ENCODE data around the gene EPS8L3.

The EPS8L3 gene

DNA sequence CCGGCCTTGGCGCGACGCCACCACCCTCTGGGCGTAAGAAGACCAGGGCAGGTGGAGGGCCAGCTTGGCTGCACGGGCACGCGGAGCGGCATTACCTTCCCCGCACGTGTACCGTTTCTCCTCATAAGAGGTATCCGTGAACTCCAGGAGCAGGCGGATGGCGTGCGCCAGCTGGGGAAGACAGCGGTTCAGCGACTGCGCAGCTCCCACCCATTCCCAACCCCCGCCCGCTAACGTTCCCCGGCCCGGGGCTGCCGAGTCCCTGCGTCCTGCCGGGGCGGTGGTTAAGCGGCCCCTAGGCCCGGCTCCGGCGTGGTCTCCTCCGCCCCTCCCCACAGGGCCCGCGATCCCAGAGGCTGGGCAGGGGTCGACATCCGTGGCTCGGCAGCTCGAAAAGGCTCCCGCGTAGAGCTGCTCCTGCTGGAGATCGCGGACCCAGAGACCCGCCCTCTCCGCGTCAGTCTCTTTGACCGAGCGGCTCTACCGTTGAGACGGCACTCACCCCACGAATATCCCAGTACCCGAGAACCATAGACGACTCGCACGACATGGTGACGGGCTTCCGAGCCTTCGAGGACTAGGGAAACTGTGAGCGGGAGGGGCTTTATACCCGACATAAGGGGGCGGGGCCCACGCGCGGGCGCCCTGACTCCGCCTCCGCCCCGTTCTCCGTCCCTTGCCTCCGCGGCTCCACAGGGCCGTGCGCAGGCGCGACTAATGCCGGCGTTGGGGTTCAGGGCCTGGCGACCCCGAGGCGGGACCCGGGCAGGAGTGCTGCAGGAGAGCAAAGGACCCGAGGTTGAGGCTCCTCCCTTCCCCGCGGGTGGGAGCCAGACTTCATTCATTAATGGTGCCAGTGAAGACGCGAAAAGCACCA lies 23.7 kb downstream of the EPS8L3 start:
- DNase-seq (ENCODE audit: low read depth in 3 of 3), result peak; percentile 67 to 76 (median 73)

DNA sequence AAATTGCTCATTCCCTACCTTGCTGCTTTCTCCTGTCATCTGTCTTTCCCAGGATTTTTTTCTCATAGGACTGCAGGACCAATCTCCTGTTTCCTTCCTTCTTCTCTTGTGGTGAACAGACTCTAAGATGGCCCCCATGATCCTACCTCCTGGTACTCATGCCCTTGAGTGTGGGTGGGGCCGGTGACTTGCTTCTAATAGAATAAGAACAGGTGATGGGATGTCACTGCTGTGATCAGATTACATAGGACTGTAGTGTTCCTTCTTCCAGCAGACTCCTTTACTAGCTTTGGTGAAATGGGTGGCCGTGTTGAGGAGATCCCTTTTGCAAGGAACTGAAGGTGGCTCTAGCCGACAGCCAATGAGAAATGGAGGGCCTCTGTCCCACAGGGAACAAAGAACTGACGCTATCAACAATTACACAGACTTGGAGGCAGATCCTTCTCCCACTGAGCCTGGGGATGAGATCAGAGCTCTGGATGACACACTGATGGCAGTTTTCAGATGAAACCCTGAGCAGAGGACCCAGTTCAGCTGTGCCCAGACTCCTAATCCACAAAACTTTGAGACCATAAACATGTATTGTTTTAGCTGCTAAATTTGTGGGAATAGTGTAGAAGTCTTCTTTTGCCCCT lies 30.4 kb downstream of the EPS8L3 start:
- no peak for DNase-seq (ENCODE audit: low read depth in 3 of 3)

DNA sequence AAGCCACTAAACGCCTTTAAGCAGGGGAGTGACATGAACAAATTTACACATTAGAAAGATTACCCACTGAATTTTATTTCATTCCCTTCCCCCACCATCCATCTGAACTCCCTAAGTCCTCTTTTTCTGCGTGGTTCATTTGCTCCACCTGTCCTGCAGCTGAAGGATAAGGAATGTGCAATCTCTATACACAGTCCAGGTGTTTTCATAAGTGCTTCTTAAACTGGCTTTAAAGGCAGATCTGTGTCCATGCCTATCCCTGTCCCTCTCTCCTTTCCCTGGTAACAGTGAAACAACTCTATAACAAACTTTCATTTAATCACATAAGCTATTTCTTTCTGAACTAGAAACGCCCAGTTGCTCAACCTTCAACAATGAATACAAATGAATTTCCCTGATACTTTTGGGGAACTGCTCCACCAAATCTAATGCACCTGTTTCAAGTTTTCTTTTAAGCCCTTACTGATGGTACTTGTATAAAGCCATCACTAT lies 31.3 kb downstream of the EPS8L3 start:
- no peak for DNase-seq (ENCODE audit: low read depth in 3 of 3)

GRCh38 chr1:109730666-109731065 lies 33.1 kb downstream of the EPS8L3 start:
- DNase-seq (ENCODE audit: low read depth in 3 of 3), result no peak

GRCh38 chr1:109728870-109729269 lies 34.9 kb downstream of the EPS8L3 start:
- DNase-seq (ENCODE audit: low read depth in 3 of 3), result no peak

DNA sequence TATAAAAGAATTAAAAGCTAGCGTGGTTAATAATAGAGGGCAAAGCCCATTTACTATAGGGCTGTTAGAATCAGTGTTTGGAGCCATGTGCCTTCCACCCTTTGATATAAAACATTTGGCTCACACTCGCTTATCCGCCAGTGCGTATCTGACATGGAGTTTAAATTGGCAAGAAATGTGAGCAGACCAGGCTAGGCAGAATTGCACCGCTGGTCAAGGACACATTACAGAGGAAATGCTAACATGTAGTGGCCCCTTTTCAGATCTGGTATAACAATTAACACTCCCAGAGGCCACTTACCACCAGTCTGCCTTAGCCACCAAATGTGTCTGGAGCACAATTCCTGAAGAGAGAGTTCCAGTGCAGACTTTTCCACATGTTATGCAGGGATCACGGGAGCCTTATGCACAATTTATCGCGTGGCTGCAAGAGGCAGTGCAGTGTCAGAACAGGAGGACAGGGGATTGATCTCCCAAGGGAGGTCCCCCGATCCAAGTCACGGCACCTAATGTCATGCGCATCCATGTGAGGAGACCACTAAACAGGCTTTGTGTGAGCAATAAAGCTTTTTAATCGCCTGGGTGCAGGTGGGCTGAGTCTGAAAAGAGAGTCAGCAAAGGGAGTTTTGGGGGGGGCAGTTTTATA lies 36.9 kb downstream of the EPS8L3 start:
- no peak for DNase-seq (ENCODE audit: low read depth in 3 of 3)

- DNase-seq (ENCODE audit: low read depth in 3 of 3), result no peak
Measured at GRCh38 chr1:109726007-109726406, 37.7 kb downstream of the EPS8L3 start.

DNA sequence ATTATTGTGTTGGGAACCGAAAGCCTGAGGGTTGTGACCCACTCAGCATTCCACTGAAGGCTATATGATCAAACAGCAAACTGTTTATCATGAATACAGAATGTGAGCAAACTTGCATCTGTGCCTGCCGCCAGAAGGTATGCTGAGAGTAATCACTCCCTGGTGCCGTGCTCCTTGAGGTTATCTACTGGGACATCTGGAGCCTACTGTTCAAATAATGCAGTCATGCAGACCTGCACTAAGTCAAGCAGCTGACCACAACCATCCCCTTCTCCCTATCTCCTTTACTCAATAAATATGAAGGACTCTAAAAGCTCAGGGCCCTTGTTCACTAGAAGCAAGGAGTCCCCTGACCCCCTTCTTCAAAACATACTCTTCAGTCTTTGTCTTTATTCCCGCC lies 38.2 kb downstream of the EPS8L3 start:
- DNase-seq (ENCODE audit: low read depth in 3 of 3), result no peak

- DNase-seq (ENCODE audit: low read depth in 3 of 3), result no peak
Measured at GRCh38 chr1:109724933-109725332, 38.8 kb downstream of the EPS8L3 start.

DNA sequence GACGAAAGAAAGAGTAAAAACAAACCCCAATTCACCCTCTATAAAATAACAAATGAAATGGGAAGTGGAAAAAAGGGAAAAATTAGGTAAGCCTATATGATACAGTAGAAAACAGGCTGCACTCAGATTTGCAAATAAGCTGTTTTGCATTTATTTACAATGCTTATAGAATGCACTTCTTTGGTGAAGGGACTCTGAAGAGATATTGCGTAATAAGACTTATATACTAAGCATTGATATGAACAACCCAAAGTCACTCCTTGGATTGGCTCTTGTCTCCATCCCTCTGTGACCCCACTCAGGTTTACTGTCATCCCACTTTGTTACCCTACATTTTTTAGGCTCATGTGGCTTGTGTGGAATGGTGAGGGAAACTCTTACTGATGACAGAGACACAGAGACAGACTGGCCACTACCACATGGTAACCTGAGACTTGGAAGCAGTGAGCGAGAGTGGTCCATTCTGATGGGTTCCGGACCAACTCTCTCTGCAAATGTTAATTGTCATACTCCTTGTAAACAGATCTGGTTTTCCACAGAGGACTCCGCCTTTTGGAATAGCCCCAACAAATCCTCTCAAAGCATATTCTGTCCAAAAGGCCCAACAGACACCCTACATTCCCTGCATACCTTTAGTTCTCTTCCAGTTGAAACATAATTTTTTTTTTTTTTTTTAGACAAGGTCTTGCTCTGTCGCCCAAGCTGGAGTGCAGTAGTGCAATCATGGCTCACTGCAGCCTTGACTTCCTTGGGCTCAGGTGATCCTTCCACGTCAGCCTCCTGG lies 40.6 kb downstream of the EPS8L3 start:
- no peak for DNase-seq (ENCODE audit: low read depth in 3 of 3)

DNA sequence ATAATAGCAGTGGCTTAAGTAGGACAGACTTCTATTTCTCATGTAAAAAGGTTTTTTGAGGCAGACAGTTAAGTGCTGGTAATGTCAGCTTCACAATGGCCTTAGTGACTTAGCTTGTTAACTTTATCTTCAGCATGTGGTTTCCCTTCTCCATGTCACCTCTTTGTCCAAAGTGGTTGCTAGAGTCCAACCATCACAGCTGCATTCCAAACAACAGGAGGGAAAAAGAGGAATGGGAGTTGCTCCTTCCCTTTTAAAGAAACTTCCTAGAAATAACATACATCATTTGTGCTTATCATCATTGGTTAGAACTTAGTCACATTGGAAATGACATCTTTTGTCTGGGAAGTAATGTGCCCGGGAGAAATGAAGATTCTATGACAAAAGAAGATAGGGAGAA lies 41.8 kb downstream of the EPS8L3 start:
- DNase-seq (ENCODE audit: low read depth in 3 of 3), result no peak

DNA sequence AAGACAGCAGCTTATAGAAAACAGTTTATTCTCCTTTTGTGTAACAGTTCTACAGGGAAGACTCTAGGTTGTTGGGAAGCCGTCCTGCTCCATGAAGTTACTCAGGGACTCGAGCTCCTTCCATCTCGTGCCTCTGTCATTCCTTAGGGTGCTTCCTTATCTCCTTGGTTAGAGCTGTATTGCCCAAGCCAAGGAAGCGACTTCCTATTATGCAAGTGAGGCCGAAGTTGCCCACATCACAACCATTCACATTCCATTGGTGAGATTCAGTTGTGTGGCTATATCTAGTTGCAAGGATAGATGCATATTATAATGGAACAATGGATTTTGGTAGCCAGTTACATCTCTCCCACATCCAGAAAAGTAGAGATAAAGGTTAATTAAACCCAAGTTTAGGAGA lies 42.7 kb downstream of the EPS8L3 start:
- DNase-seq (ENCODE audit: low read depth in 3 of 3), result no peak

DNA sequence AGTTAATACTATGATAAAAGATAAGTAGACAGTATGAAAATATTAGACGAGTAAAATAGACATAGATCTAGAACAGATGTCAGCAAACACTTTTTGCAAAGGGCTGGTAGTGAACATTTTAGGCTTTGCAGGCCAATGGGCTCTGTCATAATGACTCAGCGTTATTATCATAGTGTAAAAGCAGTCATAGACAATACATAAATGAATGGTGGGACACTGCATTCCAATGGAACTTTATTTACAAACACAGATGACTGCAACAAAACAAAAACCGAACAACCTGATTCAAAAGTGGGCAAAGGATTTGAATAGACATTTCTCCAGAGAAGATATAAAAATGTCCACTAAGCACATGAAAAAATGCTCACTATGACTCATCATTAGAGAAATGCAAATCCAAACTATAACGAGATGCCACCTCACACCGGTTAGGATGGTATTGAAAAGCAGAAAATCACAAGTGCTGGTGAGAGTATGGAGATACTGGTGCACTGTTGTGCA lies 44.3 kb downstream of the EPS8L3 start:
- DNase-seq (ENCODE audit: low read depth in 3 of 3), result no peak

DNA sequence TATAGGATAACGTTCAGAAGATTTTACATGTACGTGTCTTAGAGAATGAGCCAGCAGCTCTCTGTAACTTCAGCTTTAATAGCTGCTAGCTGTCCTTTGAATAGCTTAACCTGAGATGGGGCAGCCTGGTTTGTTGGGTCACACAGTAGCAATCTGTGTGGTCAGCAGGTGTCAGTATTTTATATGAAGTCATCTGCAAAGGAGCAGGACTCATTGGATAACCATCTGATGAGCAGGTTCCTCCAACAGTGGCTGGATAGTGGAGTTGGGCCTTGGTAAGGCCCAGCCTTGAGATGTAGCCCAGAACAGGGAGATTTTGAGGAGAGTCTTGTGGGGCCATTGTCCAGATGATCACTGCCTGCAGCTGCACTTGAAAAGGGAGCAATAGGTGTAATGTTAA lies 45.2 kb downstream of the EPS8L3 start:
- no peak for DNase-seq (ENCODE audit: low read depth in 3 of 3)

DNA sequence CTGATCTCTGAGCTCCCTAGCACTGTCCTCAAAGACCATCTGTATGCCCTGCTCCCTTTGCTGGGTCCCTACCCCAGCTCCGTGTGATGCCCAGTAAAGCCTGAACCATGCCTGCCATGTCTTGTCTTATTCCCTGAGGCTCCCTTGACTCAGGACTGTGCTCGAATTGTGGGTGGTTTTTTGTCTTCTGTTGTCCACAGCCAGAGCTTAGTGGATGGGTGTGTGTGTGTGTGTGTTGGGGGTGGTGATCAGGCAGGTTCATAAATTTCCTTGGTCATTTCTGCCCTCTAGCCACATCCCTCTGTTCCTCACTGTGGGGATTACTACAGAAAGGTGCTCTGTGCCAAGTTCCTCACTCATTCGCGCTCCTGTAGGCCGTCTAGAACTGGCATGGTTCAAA lies 46.0 kb downstream of the EPS8L3 start:
- no peak for DNase-seq (ENCODE audit: low read depth in 3 of 3)

DNA sequence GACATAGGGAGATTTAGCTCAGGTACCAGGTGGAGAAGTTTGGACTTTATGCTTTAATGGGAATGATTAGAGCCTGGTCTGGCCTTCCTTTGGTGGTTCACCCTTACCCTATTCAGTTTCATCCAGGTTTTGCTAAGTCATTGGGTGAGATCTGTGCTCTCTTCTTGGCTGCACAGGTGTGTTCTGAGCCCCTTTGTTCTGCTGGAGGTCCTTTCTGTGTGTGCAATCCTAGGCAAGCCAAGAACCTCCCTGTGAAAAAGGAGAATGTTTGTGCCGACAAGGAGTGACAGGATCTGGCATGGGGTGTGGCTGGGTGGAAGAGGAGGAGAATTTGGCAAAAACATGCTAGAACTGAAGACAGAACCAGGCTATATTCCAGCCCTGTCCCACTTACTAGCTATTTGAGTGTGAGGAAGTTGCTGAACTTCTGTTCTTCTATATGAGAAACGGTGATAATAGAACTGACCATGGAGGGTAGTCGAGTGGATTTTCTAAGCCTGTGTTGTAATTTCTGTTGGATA lies 47.1 kb downstream of the EPS8L3 start:
- DNase-seq (ENCODE audit: low read depth in 3 of 3), result no peak

GRCh38 chr1:109716121-109716520 lies 47.6 kb downstream of the EPS8L3 start:
- no peak for DNase-seq (ENCODE audit: low read depth in 3 of 3)

DNA sequence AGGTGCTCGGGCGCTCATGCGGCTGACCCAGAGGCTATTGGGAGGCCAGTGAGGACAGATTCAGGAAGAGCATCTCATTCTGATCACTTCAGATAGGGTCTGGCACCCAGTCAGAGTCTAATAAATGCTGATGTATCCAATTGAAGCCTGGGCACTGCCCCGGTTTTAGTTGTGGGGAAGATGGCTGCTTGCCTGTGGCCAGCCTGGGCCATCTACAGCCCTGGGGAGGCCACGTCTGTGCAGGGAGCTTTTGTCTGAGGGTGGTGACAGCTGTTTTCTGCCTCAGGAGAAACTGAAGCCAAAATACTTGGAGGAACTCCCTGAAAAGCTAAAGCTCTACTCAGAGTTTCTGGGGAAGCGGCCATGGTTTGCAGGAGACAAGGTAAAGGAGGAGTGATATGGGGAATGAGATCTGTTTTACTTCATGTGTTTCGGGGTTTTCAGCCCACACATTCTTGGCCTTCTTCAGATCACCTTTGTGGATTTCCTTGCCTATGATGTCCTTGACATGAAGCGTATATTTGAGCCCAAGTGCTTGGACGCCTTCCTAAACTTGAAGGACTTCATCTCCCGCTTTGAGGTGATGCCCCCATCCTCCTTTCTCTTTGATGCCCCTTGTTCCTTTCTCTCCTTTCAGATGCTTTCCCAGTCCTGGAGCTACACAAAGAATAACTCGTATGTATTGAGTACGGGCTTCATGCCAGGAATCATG lies 48.9 kb downstream of the EPS8L3 start:
- no peak for DNase-seq (ENCODE audit: low read depth in 3 of 3)

- no peak for DNase-seq (ENCODE audit: low read depth in 3 of 3)
Measured at GRCh38 chr1:109713636-109714035, 50.1 kb downstream of the EPS8L3 start.

GRCh38 chr1:109712321-109712864 lies 51.3 kb downstream of the EPS8L3 start:
- no peak for DNase-seq (ENCODE audit: low read depth in 3 of 3)

All from stimulated activated CD4-positive, alpha-beta T cell treated with anti-CD3 and anti-CD28 coated beads, TNF-alpha, amount 100 ng/mL, for 4 hours (primary cell).